Keratinocyte (primary cell): Measurements from ENCODE around the gene TSHZ2. TPM values are rescaled to one million over a fixed set of nuclear protein-coding genes. Genes with fewer than 3 reads are reported as not detected.

Experiments used
- DNase-seq: peaks from one replicate; pipeline ENCODE4 v3.0.0-alpha.2; 2011; ENCODE audit warnings: low read depth, missing footprints, low spot score
- FAIRE-seq: peaks from 2 replicates; lab custom pipeline; 2011; peaks lifted over from hg19 to GRCh38; lab: Jason Lieb, UNC
- H2AFZ ChIP-seq: 2 replicates; pipeline ENCODE4 v1.6.0; 2012; ENCODE audit warnings: low read length, control low read depth, inconsistent platforms; ENCODE audit not compliant: control insufficient read depth
- H3K27ac ChIP-seq: 2 replicates; pipeline ENCODE4 v1.5.1; 2011; ENCODE audit warnings: low read length; ENCODE audit not compliant: control insufficient read depth, insufficient read depth
- H3K27me3 ChIP-seq: 3 replicates; pipeline ENCODE4 v1.6.0; 2011; ENCODE audit warnings: low read length; ENCODE audit not compliant: control insufficient read depth, insufficient read depth; ENCODE audit errors: extremely low read depth
- H3K36me3 ChIP-seq, 2 experiments: 2 replicates in 1 of 2; 3 replicates in 1 of 2; pipeline ENCODE4 v1.5.1; 2011; ENCODE audit warnings: low read length in 2 of 2, mild to moderate bottlenecking in 1 of 2; ENCODE audit not compliant: control insufficient read depth in 2 of 2, insufficient read depth in 2 of 2; ENCODE audit errors: extremely low read depth in 1 of 2
- H3K4me1 ChIP-seq: 3 replicates; pipeline ENCODE4 v1.5.1; 2011; ENCODE audit warnings: low read length; ENCODE audit not compliant: control insufficient read depth, insufficient read depth; ENCODE audit errors: extremely low read depth
- H3K4me2 ChIP-seq: 3 replicates; pipeline ENCODE4 v1.6.0; 2011; ENCODE audit warnings: low read depth, low read length; ENCODE audit not compliant: control insufficient read depth, insufficient read depth; ENCODE audit errors: extremely low read depth
- H3K4me3 ChIP-seq, 3 experiments: fragments of 200-600 bp in 1 of 3; sonication (generic) in 1 of 3; 2 replicates in 2 of 3; 3 replicates in 1 of 3; pipeline ENCODE4 v1.5.1; 2011 to 2016; ENCODE audit warnings: low read length in 3 of 3, mild to moderate bottlenecking in 3 of 3, control low read depth in 2 of 3, inconsistent platforms in 1 of 3, low read depth in 1 of 3, mixed read lengths in 1 of 3, mixed run types in 1 of 3, moderate library complexity in 1 of 3; ENCODE audit not compliant: control insufficient read depth in 2 of 3, insufficient read depth in 2 of 3; ENCODE audit errors: extremely low read depth in 1 of 3
- H3K79me2 ChIP-seq: 2 replicates; pipeline ENCODE4 v1.6.0; 2012; ENCODE audit warnings: low read length; ENCODE audit not compliant: control insufficient read depth, insufficient read depth
- H3K9ac ChIP-seq: 3 replicates; pipeline ENCODE4 v1.6.0; 2011; ENCODE audit warnings: low read length; ENCODE audit not compliant: control insufficient read depth, insufficient read depth; ENCODE audit errors: extremely low read depth
- H3K9me1 ChIP-seq: 3 replicates; pipeline ENCODE4 v1.6.0; 2011; ENCODE audit warnings: low read length; ENCODE audit not compliant: control insufficient read depth, insufficient read depth; ENCODE audit errors: extremely low read depth
- H3K9me3 ChIP-seq: 2 replicates; pipeline ENCODE4 v1.5.1; 2012; ENCODE audit warnings: low read depth, low read length; ENCODE audit not compliant: control insufficient read depth
- H4K20me1 ChIP-seq: 3 replicates; pipeline ENCODE4 v1.6.0; 2011; ENCODE audit warnings: low read length; ENCODE audit not compliant: control insufficient read depth, insufficient read depth; ENCODE audit errors: extremely low read depth
- CTCF ChIP-seq, 3 experiments: IDR thresholded peaks in 1 of 3; conservative IDR thresholded peaks in 1 of 3; optimal IDR thresholded peaks in 1 of 3; 2 replicates in 2 of 3; 3 replicates in 1 of 3; pipeline versions ENCODE3 to v1.5.1; 2011; ENCODE audit warnings: low read length in 3 of 3, mild to moderate bottlenecking in 3 of 3, moderate library complexity in 2 of 3, control low read depth in 1 of 3, inconsistent platforms in 1 of 3; ENCODE audit not compliant: insufficient read depth in 2 of 3; ENCODE audit errors: extremely low read depth in 1 of 3
- EZH2 ChIP-seq: IDR thresholded peaks from one replicate; pipeline ENCODE4 v1.6.1; 2012; ENCODE audit warnings: inconsistent platforms, mild to moderate bottlenecking, low read length, moderate library complexity
- dilution Hi-C: fragments of 300-500 bp; cut with MboI; formaldehyde crosslinking; loops from one replicate; pipeline ENCODE4 v1.7.0; 2020; ENCODE audit warnings: low sequenced_read_pairs; ENCODE audit not compliant: extremely low pct_ligation_motif_present
- polyA plus RNA-seq, 5 experiments: library from polyadenylated mRNA; depleted of rRNA in 3 of 5; stranded (reverse) in 3 of 5; stranded (forward) in 1 of 5; unstranded in 1 of 5; fragments of >200 nt; gene quantifications; 1 replicate in 1 of 5; 2 replicates in 3 of 5; 3 replicates in 1 of 5; pipeline versions ENCODE4 v1.2.1 to v1.2.3, GENCODE V29; 2011 to 2012; ENCODE audit warnings: missing spikeins in 2 of 5, low read depth in 1 of 5, low replicate concordance in 1 of 5

TSHZ2 gene
- polyA plus RNA-seq, 1 donor (not counting 4 experiments of a cell fraction or from before 2014, with no cell fraction given): 1.1 TPM

- Histone ChIP-seq H3K9me1 (no peaks in the 10 kb centered on the region), H3K79me2 (no peaks in the 10 kb centered on the region), H3K4me3 (no peak overlapping the region), H3K9me3 (no peaks in the 10 kb centered on the region), H3K36me3 (no peaks in the 10 kb centered on the region), H3K27me3 (no peaks in the 10 kb centered on the region), H3K27ac (no peak overlapping the region), H3K4me2 (no peak overlapping the region), H4K20me1 (no peaks in the 10 kb centered on the region), H2AFZ (no peak overlapping the region), H3K9ac (no peak overlapping the region), H3K4me1 (no peaks in the 10 kb centered on the region)
- TF ChIP-seq CTCF (optimal IDR thresholded peaks at IDR 0.05 in 1 of 3, IDR thresholded peaks at IDR 0.05 in 1 of 3, conservative IDR thresholded peaks at IDR 0.05 in 1 of 3; ENCODE audit: extremely low read depth in 1 of 3, insufficient read depth in 2 of 3, low read length in 3 of 3) (no peak), EZH2 (no peak)
- DNase-seq (no peak), FAIRE-seq (no peak)
- dilution Hi-C loops: no loop called here
Measured at GRCh38 chr20:53097791-53098190, 125.6 kb downstream of the TSHZ2 start.

GRCh38 chr20:53098621-53099020, 126.5 kb downstream of the TSHZ2 start:
- no peak for FAIRE-seq
- no peak for DNase-seq
- Histone ChIP-seq H3K79me2 (no peaks in the 10 kb centered on the region), H3K4me2 (no peak overlapping the region), H3K9me3 (no peaks in the 10 kb centered on the region), H3K9ac (no peak overlapping the region), H3K4me1 (no peaks in the 10 kb centered on the region), H3K36me3 (no peaks in the 10 kb centered on the region), H3K27ac (no peak overlapping the region), H3K4me3 (no peak overlapping the region), H3K9me1 (no peaks in the 10 kb centered on the region), H3K27me3 (no peaks in the 10 kb centered on the region), H4K20me1 (no peaks in the 10 kb centered on the region), H2AFZ (no peak overlapping the region)
- TF ChIP-seq CTCF (optimal IDR thresholded peaks at IDR 0.05 in 1 of 3, IDR thresholded peaks at IDR 0.05 in 1 of 3, conservative IDR thresholded peaks at IDR 0.05 in 1 of 3; ENCODE audit: extremely low read depth in 1 of 3, insufficient read depth in 2 of 3, low read length in 3 of 3) (no peak), EZH2 (no peak)
- dilution Hi-C loops: no loop called here
